HEK293 (cell line): ENCODE data around the gene COPS3.

ENCODE experiments used
- CTCF ChIA-PET: fragments of 350-600 bp; formaldehyde crosslinking; extraction: SDS; loops from one replicate; lab custom pipeline; 2021; ENCODE audit warnings: antibody characterized with exemption; lab: Yijun Ruan, JAX
- POLR2A ChIA-PET: fragments of 300-600 bp; formaldehyde crosslinking; extraction: SDS; loops from one replicate; lab custom pipeline; 2020; ENCODE audit warnings: antibody characterized with exemption, inconsistent platforms; lab: Yijun Ruan, JAX
- H3K27ac ChIP-seq: fragments of 200-500 bp; sonication (Bioruptor generic); 2 replicates; pipeline ENCODE4 v1.5.1; 2014; ENCODE audit warnings: low read depth, low read length, control low read depth, inconsistent platforms; ENCODE audit errors: extremely low read depth
- H3K36me3 ChIP-seq, 2 experiments: fragments of 200-500 bp in 1 of 2; sonication (Bioruptor generic) in 1 of 2; 1 replicate in 1 of 2; 2 replicates in 1 of 2; pipeline ENCODE4 v1.5.1; 2014 to 2017; ENCODE audit warnings: inconsistent platforms in 2 of 2, low read length in 2 of 2; ENCODE audit not compliant: control insufficient read depth in 2 of 2, insufficient read depth in 1 of 2
- H3K4me1 ChIP-seq: fragments of 200-500 bp; sonication (Bioruptor generic); 2 replicates; pipeline ENCODE4 v1.5.1; 2014; ENCODE audit warnings: mild to moderate bottlenecking, low read length, inconsistent platforms; ENCODE audit not compliant: control insufficient read depth, insufficient read depth
- H3K4me3 ChIP-seq: 2 replicates; pipeline ENCODE4 v1.5.1; 2011; ENCODE audit warnings: low read depth, mild to moderate bottlenecking, control low read depth, low read length, moderate library complexity
- H3K9me3 ChIP-seq: fragments of 200-500 bp; sonication (Bioruptor generic); 2 replicates; pipeline ENCODE4 v1.5.1; 2014; ENCODE audit warnings: low read depth, low read length, inconsistent platforms; ENCODE audit not compliant: control insufficient read depth, insufficient read depth
- HOXD13 ChIP-seq: sonication (generic); formaldehyde crosslinking; IDR thresholded peaks from 2 replicates; pipeline ENCODE4 v1.8.0; 2022; ENCODE audit warnings: missing genetic modification reagents, borderline replicate concordance
- PBX3 ChIP-seq: sonication (generic); formaldehyde crosslinking; IDR thresholded peaks from 2 replicates; pipeline ENCODE4 v1.8.1; 2022; ENCODE audit warnings: mild to moderate bottlenecking, moderate library complexity, missing genetic modification reagents
- REST ChIP-seq: fragments of 450-650 bp; formaldehyde crosslinking; IDR thresholded peaks from 2 replicates; pipeline ENCODE4 v1.5.1; 2016; ENCODE audit warnings: missing biosample characterization, missing genetic modification characterization
- ZBTB49 ChIP-seq: fragments of 450-650 bp; formaldehyde crosslinking; IDR thresholded peaks from 2 replicates; pipeline ENCODE4 v1.5.1; 2016; ENCODE audit warnings: missing biosample characterization, missing genetic modification characterization, low read depth
- ZFHX2 ChIP-seq: fragments of 450-650 bp; formaldehyde crosslinking; conservative IDR thresholded peaks from 2 replicates; pipeline ENCODE4 v1.5.1; 2016; ENCODE audit warnings: missing biosample characterization, missing genetic modification characterization
- ZNF132 ChIP-seq: fragments of 450-650 bp; formaldehyde crosslinking; IDR thresholded peaks from 2 replicates; pipeline ENCODE4 v1.5.1; 2017; ENCODE audit warnings: missing biosample characterization, missing genetic modification characterization, borderline replicate concordance
- ZNF548 ChIP-seq: fragments of 450-650 bp; formaldehyde crosslinking; IDR thresholded peaks from 2 replicates; pipeline ENCODE4 v1.5.1; 2016; ENCODE audit warnings: missing biosample characterization, missing genetic modification characterization
- ZNF600 ChIP-seq: fragments of 450-650 bp; formaldehyde crosslinking; IDR thresholded peaks from 2 replicates; pipeline ENCODE4 v1.5.1; 2016; ENCODE audit warnings: missing biosample characterization, missing genetic modification characterization
- ZNF626 ChIP-seq: fragments of 450-650 bp; sonication (Bioruptor Pico); formaldehyde crosslinking; IDR thresholded peaks from 2 replicates; pipeline ENCODE4 v1.5.1; 2018; ENCODE audit warnings: missing biosample characterization, missing genetic modification characterization, inconsistent platforms
- ZNF654 ChIP-seq: fragments of 450-650 bp; formaldehyde crosslinking; IDR thresholded peaks from 2 replicates; pipeline ENCODE4 v1.5.1; 2016; ENCODE audit warnings: low read depth, missing biosample characterization, missing genetic modification characterization

Gene COPS3

GRCh38 chr17:17231621-17232302 is 49.3 kb downstream of the COPS3 start:
- Histone ChIP-seq H3K36me3 (peaks cover 29 to 61% of the 10 kb centered on the region in 2 experiments), H3K9me3 (no peaks in the 10 kb centered on the region), H3K27ac (no peak overlapping the region), H3K4me1 (peaks cover 7% of the 10 kb centered on the region; the same call in 1 of the 2 replicates), H3K4me3 (no peak overlapping the region)
- ChIA-PET CTCF (interaction anchor here (0.8 to 1.1 kb wide), 2 partner anchors 25 to 38 kb away, joined by 3 read pairs; no protein-coding TSS in a partner anchor), POLR2A (interaction anchor here (0.6 kb wide), 1 partner anchor 92 kb away, joined by 4 read pairs; no protein-coding TSS in a partner anchor)
- TF ChIP-seq ZNF548 (tag by site-specific recombination) = no peak
- TF ChIP-seq ZNF600 (tag by site-specific recombination) = peak; percentile 74
- TF ChIP-seq HOXD13 (CRISPR knock-in tag) = no peak
- no peak for TF ChIP-seq ZFHX2 (tag by site-specific recombination)
- no peak for TF ChIP-seq REST (tag by site-specific recombination)
- no peak for TF ChIP-seq ZNF132
- TF ChIP-seq ZNF654 (tag by site-specific recombination) = no peak
- TF ChIP-seq ZNF626 (tag by site-specific recombination) = no peak

- H3K27ac ChIP-seq = no peak overlapping the region
- no peaks in the 10 kb centered on the region for H3K9me3 ChIP-seq
- CTCF ChIA-PET = no interaction called here
- TF ChIP-seq PBX3 (CRISPR knock-in tag) = no peak
- TF ChIP-seq ZBTB49 (tag by site-specific recombination) = no peak
- no peak overlapping the region for H3K4me3 ChIP-seq
- no peaks in the 10 kb centered on the region for H3K4me1 ChIP-seq
- POLR2A ChIA-PET = interaction anchor here (0.6 to 1.3 kb wide), 3 partner anchors 51 to 362 kb away, joined by 3 to 4 read pairs (median 3); partner anchors contain the start of gene PEMT
- peaks cover 43 to 81% of the 10 kb centered on the region in 2 experiments for H3K36me3 ChIP-seq
These were observed 51.3 kb downstream of the COPS3 start for GRCh38 chr17:17229416-17230384.
